Panc1 (cell line): ENCODE measurements around the gene FUT1. TPM values are rescaled to one million over a fixed set of nuclear protein-coding genes. Genes with fewer than 3 reads are reported as not detected.

Source experiments
- ATAC-seq: fragments of 200-7000 bp; cut with Tn5 transposase; 2 replicates; pipeline ENCODE4 v1.9.1; 2020; ENCODE audit warnings: mild to moderate bottlenecking, moderate library complexity
- BruUV-seq: library from RNA; stranded (reverse); fragments of 400-500 nt; replicated peaks from 2 replicates; lab custom pipeline; 2021; lab: Mats Ljungman, UMichigan
- CTCF ChIA-PET: fragments of 300-600 bp; sonication (Branson Sonifier 250); formaldehyde crosslinking; loops from one replicate; lab custom pipeline; 2022; ENCODE audit warnings: antibody characterized with exemption; lab: Charles Lee
- POLR2A ChIA-PET: fragments of 300-600 bp; sonication (Branson Sonifier 250); formaldehyde crosslinking; loops from one replicate; lab custom pipeline; 2022; ENCODE audit warnings: antibody characterized with exemption; lab: Charles Lee
- DNase-seq: peaks from one replicate; pipeline ENCODE4 v3.0.0-alpha.2; 2010; ENCODE audit warnings: low read depth, low spot score
- H3K27ac ChIP-seq: 2 replicates; pipeline ENCODE4 v1.5.1; 2011; ENCODE audit warnings: mild to moderate bottlenecking, low read length, inconsistent platforms
- H3K27me3 ChIP-seq: fragments of 200-500 bp; sonication (Bioruptor generic); 2 replicates; pipeline ENCODE4 v1.6.0; 2014; ENCODE audit warnings: low read length, inconsistent platforms; ENCODE audit not compliant: control insufficient read depth, insufficient read depth
- H3K36me3 ChIP-seq: fragments of 200-500 bp; sonication (Bioruptor generic); 2 replicates; pipeline ENCODE4 v1.5.1; 2014; ENCODE audit warnings: inconsistent platforms, mild to moderate bottlenecking, low read length, moderate library complexity; ENCODE audit not compliant: control insufficient read depth, insufficient read depth
- H3K4me1 ChIP-seq: 2 replicates; pipeline ENCODE4 v1.5.1; 2011; ENCODE audit warnings: inconsistent platforms, mild to moderate bottlenecking, low read length, moderate library complexity; ENCODE audit not compliant: control insufficient read depth, insufficient read depth
- H3K4me3 ChIP-seq, 2 experiments: 2 replicates each; pipeline ENCODE4 v1.5.1; 2011 to 2012; ENCODE audit warnings: low read depth in 2 of 2, low read length in 2 of 2, mild to moderate bottlenecking in 2 of 2, inconsistent platforms in 1 of 2, moderate library complexity in 1 of 2
- H3K9me3 ChIP-seq: fragments of 200-500 bp; sonication (Bioruptor generic); 2 replicates; pipeline ENCODE4 v1.5.1; 2014; ENCODE audit warnings: low read depth, mild to moderate bottlenecking, inconsistent platforms, low read length, moderate library complexity; ENCODE audit not compliant: control insufficient read depth, insufficient read depth
- CTCF ChIP-seq: fragments of 450-650 bp; IDR thresholded peaks from 2 replicates; pipeline ENCODE4 v1.5.1; 2017; ENCODE audit warnings: mild to moderate bottlenecking
- POLR2AphosphoS5 ChIP-seq: IDR thresholded peaks from 2 replicates; pipeline ENCODE4 v1.6.1; 2012; ENCODE audit warnings: mild to moderate bottlenecking, low read depth, low read length, moderate library complexity
- REST ChIP-seq, 2 experiments: IDR thresholded peaks; 2 replicates each; pipeline ENCODE4 v1.6.1; 2011 to 2012; ENCODE audit warnings: low read depth in 2 of 2, control low read depth in 1 of 2, low read length in 1 of 2, mild to moderate bottlenecking in 1 of 2, moderate library complexity in 1 of 2; ENCODE audit not compliant: insufficient read depth in 1 of 2
- SIN3A ChIP-seq: IDR thresholded peaks from 2 replicates; pipeline ENCODE4 v1.6.1; 2012; ENCODE audit warnings: low read depth, mild to moderate bottlenecking, low read length, moderate library complexity, borderline replicate concordance; ENCODE audit not compliant: insufficient read depth
- TCF7L2 ChIP-seq: IDR thresholded peaks from 2 replicates; pipeline ENCODE4 v1.6.1; 2011; ENCODE audit warnings: mild to moderate bottlenecking, low read depth, low read length, inconsistent platforms
- in situ Hi-C: cut with HindIII; loops from 2 replicates; pipeline ENCODE4 v1.10.0; 2016; ENCODE audit warnings: low sequenced_read_pairs, low pct_unique_long_range_greater_than_20kb
- intact Hi-C: fragments of 100-400 bp; cut with micrococcal nuclease; formaldehyde crosslinking; loops from one replicate; pipeline ENCODE4 v1.10.0; 2022; ENCODE audit not compliant: unreplicated experiment
- total RNA-seq: library from RNA; stranded (reverse); gene quantifications from one replicate; pipeline ENCODE4 v1.2.1, GENCODE V29; 2021; ENCODE audit not compliant: unreplicated experiment

Gene FUT1
- total RNA-seq, 1 experiment from 2014 or later: 0.13 TPM

- H3K4me1 ChIP-seq: no peaks in the 10 kb centered on the region; the same call in 1 of the 2 replicates
- no peak for TF ChIP-seq REST (IDR thresholded peaks at IDR 0.05; ENCODE audit: insufficient read depth in 1 of 2, low read depth in 2 of 2, low read length in 1 of 2)
- no peak for TF ChIP-seq POLR2AphosphoS5
- no peak for TF ChIP-seq TCF7L2
- TF ChIP-seq SIN3A: no peak
- no peak for TF ChIP-seq CTCF
- no peaks in the 10 kb centered on the region for H3K9me3 ChIP-seq
- intact Hi-C loops: no loop called here
- CTCF ChIA-PET: no interaction called here
- no peak for DNase-seq
- H3K27ac ChIP-seq: no peak overlapping the region
- no peaks in the 10 kb centered on the region for H3K27me3 ChIP-seq
- H3K4me3 ChIP-seq: no peak overlapping the region
- no TSS peak for BruUV-seq
- POLR2A ChIA-PET: no interaction called here
- no peak for ATAC-seq
- in situ Hi-C loops: no loop called here
- no peaks in the 10 kb centered on the region for H3K36me3 ChIP-seq
Observed at GRCh38 chr19:48737360-48737998, 15.0 kb downstream of the FUT1 start.

GRCh38 chr19:48735031-48735615 is 17.3 kb downstream of the FUT1 start:
- H3K4me3 ChIP-seq: no peak overlapping the region

More at GRCh38 chr19:48735031-48735615, 17.3 kb downstream of the FUT1 start:
- DNase-seq (no peak), ATAC-seq (no peak)
- no peak for TF ChIP-seq REST (IDR thresholded peaks at IDR 0.05; ENCODE audit: insufficient read depth in 1 of 2, low read depth in 2 of 2, low read length in 1 of 2)
- no peak for TF ChIP-seq CTCF
- TF ChIP-seq TCF7L2: no peak
- TF ChIP-seq POLR2AphosphoS5: no peak
- TF ChIP-seq SIN3A: no peak
- no TSS peak for BruUV-seq
- ChIA-PET POLR2A (no interaction called here), CTCF (no interaction called here)
- Histone ChIP-seq H3K4me1 (no peaks in the 10 kb centered on the region), H3K36me3 (no peaks in the 10 kb centered on the region), H3K27ac (no peak overlapping the region), H3K9me3 (no peaks in the 10 kb centered on the region), H3K27me3 (no peaks in the 10 kb centered on the region)
- intact Hi-C loops: no loop called here
- in situ Hi-C loops: no loop called here
